Stimulated activated CD8-positive, alpha-beta memory T cell treated with anti-CD3 and anti-CD28 coated beads, Interleukin-4, amount 100 ng/mL, for 24 hours (primary cell): ENCODE data around the gene REV3L.
A peak's percentile ranks its signal among the peaks of the same experiment; 100 is the strongest.
"Not testable (repeated sequence)": the region's sequence is repeated elsewhere in the genome, so short reads cannot be mapped to it uniquely, and the experiment has no call there.

Experiments used
- DNase-seq: peaks from one replicate; pipeline ENCODE4 v3.0.0-alpha.2; 2020; ENCODE audit warnings: low read depth

Gene REV3L

GRCh38 chr6:111492499-111492898 is 9.5 kb upstream of the REV3L start:
- DNase-seq, result no peak

- no peak for DNase-seq
These were observed 7.0 kb upstream of the REV3L start for GRCh38 chr6:111490067-111490466.

- DNase-seq, result no peak
These were observed 4.6 kb upstream of the REV3L start for GRCh38 chr6:111487661-111488060.

GRCh38 chr6:111486921-111487320 is 3.9 kb upstream of the REV3L start:
- no peak for DNase-seq

GRCh38 chr6:111486475-111486874 is 3.5 kb upstream of the REV3L start:
- DNase-seq, result no peak

- no peak for DNase-seq
These were observed 2.3 kb upstream of the REV3L start for GRCh38 chr6:111485342-111485741.

GRCh38 chr6:111484633-111484930 is 1.6 kb upstream of the REV3L start:
- DNase-seq, result no peak

- DNase-seq, result peak; percentile 83
These were observed 966 bp upstream of the REV3L start for GRCh38 chr6:111483736-111484632.

GRCh38 chr6:111482188-111482958 is 645 bp downstream of the REV3L start:
- DNase-seq, result peak; percentile 24

GRCh38 chr6:111481836-111482187 is 1.2 kb downstream of the REV3L start:
- no peak for DNase-seq

GRCh38 chr6:111480988-111481822 is 1.8 kb downstream of the REV3L start:
- no peak for DNase-seq

- no peak for DNase-seq
These were observed 4.3 kb downstream of the REV3L start for GRCh38 chr6:111478749-111479148.

- no peak for DNase-seq
These were observed 4.9 kb downstream of the REV3L start for GRCh38 chr6:111478064-111478476.

- DNase-seq, result no peak
These were observed 5.5 kb downstream of the REV3L start for GRCh38 chr6:111477481-111477938.

- DNase-seq, result not testable (repeated sequence)
These were observed 7.0 kb downstream of the REV3L start for GRCh38 chr6:111476061-111476460.

GRCh38 chr6:111474771-111475170 is 8.2 kb downstream of the REV3L start:
- DNase-seq, result no peak

GRCh38 chr6:111474106-111474505 is 8.9 kb downstream of the REV3L start:
- DNase-seq, result no peak

- no peak for DNase-seq
These were observed 10.0 kb downstream of the REV3L start for GRCh38 chr6:111472933-111473435.

GRCh38 chr6:111471958-111472357 is 11.1 kb downstream of the REV3L start:
- DNase-seq, result no peak

- DNase-seq, result no peak
These were observed 11.5 kb downstream of the REV3L start for GRCh38 chr6:111471533-111471932.

- DNase-seq, result no peak
These were observed 12.0 kb downstream of the REV3L start for GRCh38 chr6:111470991-111471390.

GRCh38 chr6:111469543-111469942 is 13.5 kb downstream of the REV3L start:
- no peak for DNase-seq
